A549 (cell line): ENCODE data around the gene SFR1. TPM values are rescaled to one million over a fixed set of nuclear protein-coding genes. Genes with fewer than 3 reads are reported as not detected.

ENCODE experiments used
- ATAC-seq, 2 experiments: fragments of 200-7000 bp in 1 of 2; fragments of >200 bp in 1 of 2; cut with Nextera tagmentation in 1 of 2; cut with Tn5 transposase in 1 of 2; 3 replicates each; pipeline versions ENCODE4 v1.8.0 to v1.9.1; 2018 to 2020; ENCODE audit warnings: mild to moderate bottlenecking in 1 of 2, moderate library complexity in 1 of 2
- CTCF ChIA-PET: fragments of 300-600 bp; sonication (Branson Sonifier 250); formaldehyde crosslinking; extraction: SDS; loops from one replicate; lab custom pipeline; 2021; ENCODE audit warnings: antibody characterized with exemption, inconsistent platforms; lab: Yijun Ruan, JAX
- POLR2A ChIA-PET: fragments of 350-600 bp; formaldehyde crosslinking; extraction: SDS; loops from one replicate; lab custom pipeline; 2021; ENCODE audit warnings: antibody characterized with exemption, inconsistent platforms; lab: Yijun Ruan, JAX
- DNase-seq, 2 experiments: peaks; one replicate each; pipeline versions ENCODE4 v3.0.0 to v3.0.0-alpha.2; 2011 to 2016; ENCODE audit warnings: low read depth in 1 of 2, low spot score in 1 of 2
- FAIRE-seq: peaks from 2 replicates; lab custom pipeline; 2011; peaks lifted over from hg19 to GRCh38; lab: Jason Lieb, UNC
- H3K27ac ChIP-seq, 2 experiments: fragments of >200 bp; sonication (Bioruptor Twin); formaldehyde crosslinking; 3 replicates each; pipeline ENCODE4 v1.5.1; 2016 to 2017
- H3K4me1 ChIP-seq: fragments of >200 bp; sonication (Bioruptor Twin); formaldehyde crosslinking; 3 replicates; pipeline ENCODE4 v1.6.1; 2016
- H3K4me2 ChIP-seq: fragments of >200 bp; sonication (Bioruptor Twin); formaldehyde crosslinking; 3 replicates; pipeline ENCODE4 v1.6.1; 2016
- H3K4me3 ChIP-seq: fragments of >200 bp; sonication (Bioruptor Twin); formaldehyde crosslinking; 3 replicates; pipeline ENCODE4 v1.5.1; 2016
- H3K9me3 ChIP-seq: fragments of >200 bp; sonication (Bioruptor Twin); formaldehyde crosslinking; 3 replicates; pipeline ENCODE4 v1.6.1; 2016
- CBX8 ChIP-seq: fragments of 200-600 bp; sonication (generic); IDR thresholded peaks from 2 replicates; pipeline ENCODE4 v1.6.1; 2016
- CEBPB ChIP-seq, 2 experiments: fragments of >200 bp in 1 of 2; sonication (Bioruptor Twin) in 1 of 2; formaldehyde crosslinking in 1 of 2; IDR thresholded peaks; 2 replicates each; pipeline ENCODE4 v1.6.1; 2012 to 2016
- CHD2 ChIP-seq: fragments of 150-350 bp; IDR thresholded peaks from 2 replicates; pipeline ENCODE4 v1.6.1; 2014; ENCODE audit warnings: low read length; ENCODE audit not compliant: partially characterized antibody
- CHD4 ChIP-seq: fragments of 200-600 bp; sonication (generic); IDR thresholded peaks from 2 replicates; pipeline ENCODE4 v1.6.1; 2016; ENCODE audit warnings: antibody characterized with exemption, mild to moderate bottlenecking, borderline replicate concordance
- EHF ChIP-seq: fragments of 250-450 bp; sonication (Bioruptor Pico); IDR thresholded peaks from 2 replicates; pipeline ENCODE4 v1.5.0; 2020; ENCODE audit warnings: mild to moderate bottlenecking
- EHMT2 ChIP-seq: fragments of 200-600 bp; sonication (generic); IDR thresholded peaks from 2 replicates; pipeline ENCODE4 v1.6.1; 2016; ENCODE audit warnings: antibody characterized with exemption, low read depth, mild to moderate bottlenecking, moderate library complexity
- FOSB ChIP-seq: fragments of 250-450 bp; sonication (Bioruptor Pico); IDR thresholded peaks from 2 replicates; pipeline ENCODE4 v1.5.0; 2020; ENCODE audit warnings: mild to moderate bottlenecking, moderate library complexity
- HEYL ChIP-seq: fragments of 250-450 bp; sonication (Bioruptor Pico); IDR thresholded peaks from 2 replicates; pipeline ENCODE4 v1.8.0; 2021; ENCODE audit warnings: mild to moderate bottlenecking, moderate library complexity
- HOXA7 ChIP-seq: fragments of 250-450 bp; sonication (Bioruptor Pico); IDR thresholded peaks from 2 replicates; pipeline ENCODE4 v1.5.0; 2020; ENCODE audit warnings: mild to moderate bottlenecking, moderate library complexity
- KDM1A ChIP-seq: fragments of 200-600 bp; sonication (generic); IDR thresholded peaks from 2 replicates; pipeline ENCODE4 v1.6.1; 2016; ENCODE audit warnings: low read depth, mild to moderate bottlenecking
- MAFK ChIP-seq: fragments of 450-650 bp; IDR thresholded peaks from 2 replicates; pipeline ENCODE4 v1.6.1; 2014; ENCODE audit not compliant: partially characterized antibody
- MAZ ChIP-seq: fragments of 150-350 bp; IDR thresholded peaks from 2 replicates; pipeline ENCODE4 v1.6.1; 2014; ENCODE audit warnings: antibody characterized with exemption, low read depth, low read length, borderline replicate concordance
- NPAS2 ChIP-seq: fragments of 250-450 bp; sonication (Bioruptor Pico); IDR thresholded peaks from 2 replicates; pipeline ENCODE4 v1.8.0; 2022; ENCODE audit warnings: mild to moderate bottlenecking, moderate library complexity, borderline replicate concordance
- PHF8 ChIP-seq: fragments of 200-600 bp; sonication (generic); IDR thresholded peaks from 2 replicates; pipeline ENCODE4 v1.6.1; 2016; ENCODE audit warnings: low read depth, mild to moderate bottlenecking, antibody characterized with exemption, moderate library complexity, borderline replicate concordance
- POLR2A ChIP-seq: IDR thresholded peaks from 2 replicates; pipeline ENCODE4 v1.6.1; 2012; ENCODE audit warnings: mild to moderate bottlenecking, low read length
- RAD21 ChIP-seq, 2 experiments: fragments of >200 bp in 1 of 2; sonication (Bioruptor Twin) in 1 of 2; formaldehyde crosslinking in 1 of 2; IDR thresholded peaks in 1 of 2; conservative IDR thresholded peaks in 1 of 2; 2 replicates in 1 of 2; 3 replicates in 1 of 2; pipeline ENCODE4 v1.6.1; 2012 to 2018; ENCODE audit warnings: inconsistent platforms in 1 of 2
- RNF2 ChIP-seq: fragments of 200-600 bp; sonication (generic); IDR thresholded peaks from 2 replicates; pipeline ENCODE4 v1.6.1; 2016; ENCODE audit warnings: low read depth, mild to moderate bottlenecking, antibody characterized with exemption, moderate library complexity, borderline replicate concordance
- SREBF2 ChIP-seq: fragments of 450-650 bp; IDR thresholded peaks from 2 replicates; pipeline ENCODE4 v1.6.1; 2014; ENCODE audit warnings: mild to moderate bottlenecking, moderate library complexity
- ZFP36 ChIP-seq: fragments of 450-650 bp; IDR thresholded peaks from 2 replicates; pipeline ENCODE4 v1.6.1; 2014; ENCODE audit warnings: borderline replicate concordance; ENCODE audit not compliant: partially characterized antibody
- WGBS: methylation state at CpG from one replicate; pipeline ENCODE4 v1.1.6; 2017; ENCODE audit errors: missing lambda C conversion rate; 5-methylcytosine and 5-hydroxymethylcytosine counted together
- polyA plus RNA-seq, 4 experiments: library from polyadenylated mRNA; depleted of rRNA in 3 of 4; stranded (reverse); fragments of >200 nt; fragmentation: RNase III in 1 of 4; extraction: RNeasy Plus Mini Kit Qiagen cat#74134 plus additional on column Dnase treatment in 1 of 4; gene quantifications; 2 replicates in 3 of 4; 3 replicates in 1 of 4; pipeline ENCODE4 v1.2.3, GENCODE V29; 2011 to 2017
- TF ChIP-seq, protein P1 (sequence below): fragments of 150-350 bp; IDR thresholded peaks from 2 replicates; pipeline ENCODE4 v1.6.1; 2014; ENCODE audit warnings: low read depth, mild to moderate bottlenecking, low read length
- TF ChIP-seq, protein P2 (sequence below): fragments of 250-450 bp; sonication (Bioruptor Pico); IDR thresholded peaks from 2 replicates; pipeline ENCODE4 v1.5.0; 2021; ENCODE audit warnings: mild to moderate bottlenecking, moderate library complexity, borderline replicate concordance
- TF ChIP-seq, protein P3 (sequence below): IDR thresholded peaks from 2 replicates; pipeline ENCODE4 v1.6.1; 2012; ENCODE audit warnings: low read depth, borderline replicate concordance
- TF ChIP-seq, protein P4 (sequence below): fragments of >200 bp; sonication (Bioruptor Twin); formaldehyde crosslinking; IDR thresholded peaks from 2 replicates; pipeline ENCODE4 v1.6.1; 2016
- TF ChIP-seq, protein P5 (sequence below): fragments of 450-650 bp; IDR thresholded peaks from 2 replicates; pipeline ENCODE4 v1.6.1; 2014; ENCODE audit warnings: antibody characterized with exemption

SFR1 gene
- polyA plus RNA-seq, 2 of the 4 experiments (the other 2 are of a cell fraction): 16.2 to 17.6 TPM

DNA sequence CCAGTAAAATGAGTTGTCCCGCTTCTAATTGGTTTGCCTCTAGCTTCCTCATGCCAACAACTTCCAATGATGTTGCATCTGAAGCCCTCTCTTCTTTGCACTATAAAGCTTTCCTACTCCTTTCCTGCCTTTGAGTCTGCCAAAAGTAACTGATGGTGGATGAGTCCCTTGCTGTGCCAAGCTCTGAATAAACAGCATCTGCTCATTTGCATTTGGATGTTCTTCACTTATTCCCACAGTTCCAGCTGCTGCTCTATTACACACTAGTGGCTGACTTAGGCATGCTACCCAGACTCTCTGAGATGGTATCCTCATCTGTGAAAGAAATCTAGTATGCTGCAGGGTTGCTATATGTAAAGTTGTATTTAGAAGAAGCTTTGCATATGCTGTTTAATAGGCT, 24.9 kb downstream of the SFR1 start:
- H3K27ac ChIP-seq: no peak overlapping the region
- 68% methylated on average over 1 of the region's 1 CpG for WGBS
- TF ChIP-seq, protein P1, sequence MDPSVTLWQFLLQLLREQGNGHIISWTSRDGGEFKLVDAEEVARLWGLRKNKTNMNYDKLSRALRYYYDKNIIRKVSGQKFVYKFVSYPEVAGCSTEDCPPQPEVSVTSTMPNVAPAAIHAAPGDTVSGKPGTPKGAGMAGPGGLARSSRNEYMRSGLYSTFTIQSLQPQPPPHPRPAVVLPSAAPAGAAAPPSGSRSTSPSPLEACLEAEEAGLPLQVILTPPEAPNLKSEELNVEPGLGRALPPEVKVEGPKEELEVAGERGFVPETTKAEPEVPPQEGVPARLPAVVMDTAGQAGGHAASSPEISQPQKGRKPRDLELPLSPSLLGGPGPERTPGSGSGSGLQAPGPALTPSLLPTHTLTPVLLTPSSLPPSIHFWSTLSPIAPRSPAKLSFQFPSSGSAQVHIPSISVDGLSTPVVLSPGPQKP: no peak
- TF ChIP-seq EHF (CRISPR knock-in tag): no peak
- TF ChIP-seq, protein P2, sequence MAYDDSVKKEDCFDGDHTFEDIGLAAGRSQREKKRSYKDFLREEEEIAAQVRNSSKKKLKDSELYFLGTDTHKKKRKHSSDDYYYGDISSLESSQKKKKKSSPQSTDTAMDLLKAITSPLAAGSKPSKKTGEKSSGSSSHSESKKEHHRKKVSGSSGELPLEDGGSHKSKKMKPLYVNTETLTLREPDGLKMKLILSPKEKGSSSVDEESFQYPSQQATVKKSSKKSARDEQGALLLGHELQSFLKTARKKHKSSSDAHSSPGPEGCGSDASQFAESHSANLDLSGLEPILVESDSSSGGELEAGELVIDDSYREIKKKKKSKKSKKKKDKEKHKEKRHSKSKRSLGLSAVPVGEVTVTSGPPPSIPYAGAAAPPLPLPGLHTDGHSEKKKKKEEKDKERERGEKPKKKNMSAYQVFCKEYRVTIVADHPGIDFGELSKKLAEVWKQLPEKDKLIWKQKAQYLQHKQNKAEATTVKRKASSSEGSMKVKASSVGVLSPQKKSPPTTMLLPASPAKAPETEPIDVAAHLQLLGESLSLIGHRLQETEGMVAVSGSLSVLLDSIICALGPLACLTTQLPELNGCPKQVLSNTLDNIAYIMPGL (CRISPR knock-in tag): no peak
- no peak for TF ChIP-seq RNF2
- TF ChIP-seq, protein P3, sequence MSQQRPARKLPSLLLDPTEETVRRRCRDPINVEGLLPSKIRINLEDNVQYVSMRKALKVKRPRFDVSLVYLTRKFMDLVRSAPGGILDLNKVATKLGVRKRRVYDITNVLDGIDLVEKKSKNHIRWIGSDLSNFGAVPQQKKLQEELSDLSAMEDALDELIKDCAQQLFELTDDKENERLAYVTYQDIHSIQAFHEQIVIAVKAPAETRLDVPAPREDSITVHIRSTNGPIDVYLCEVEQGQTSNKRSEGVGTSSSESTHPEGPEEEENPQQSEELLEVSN: no peak
- no peak for TF ChIP-seq FOSB (CRISPR knock-in tag)
- TF ChIP-seq MAZ: no peak
- no peak for TF ChIP-seq HOXA7 (CRISPR knock-in tag)
- TF ChIP-seq MAFK: no peak
- no peak for TF ChIP-seq KDM1A
- TF ChIP-seq, protein P4, sequence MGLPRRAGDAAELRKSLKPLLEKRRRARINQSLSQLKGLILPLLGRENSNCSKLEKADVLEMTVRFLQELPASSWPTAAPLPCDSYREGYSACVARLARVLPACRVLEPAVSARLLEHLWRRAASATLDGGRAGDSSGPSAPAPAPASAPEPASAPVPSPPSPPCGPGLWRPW: no peak
- no peak for TF ChIP-seq POLR2A
- TF ChIP-seq CHD2: no peak
- TF ChIP-seq NPAS2 (CRISPR knock-in tag): no peak
- TF ChIP-seq CHD4: no peak
- no peak overlapping the region for H3K4me2 ChIP-seq
- FAIRE-seq (no peak), DNase-seq (no peak), ATAC-seq (no peak)
- no peak overlapping the region for H3K4me3 ChIP-seq
- no peaks in the 10 kb centered on the region for H3K4me1 ChIP-seq
- POLR2A ChIA-PET: interaction anchor here (1.1 kb wide), 1 partner anchor 26 kb away, joined by 6 read pairs; no protein-coding TSS in a partner anchor
- peaks cover 8% of the 10 kb centered on the region; the same call in 1 of the 3 replicates for H3K9me3 ChIP-seq
- CTCF ChIA-PET: interaction anchor here (0.8 to 1.5 kb wide), 6 partner anchors 10 to 262 kb away, joined by 3 to 6 read pairs (median 3); no protein-coding TSS in a partner anchor

DNA sequence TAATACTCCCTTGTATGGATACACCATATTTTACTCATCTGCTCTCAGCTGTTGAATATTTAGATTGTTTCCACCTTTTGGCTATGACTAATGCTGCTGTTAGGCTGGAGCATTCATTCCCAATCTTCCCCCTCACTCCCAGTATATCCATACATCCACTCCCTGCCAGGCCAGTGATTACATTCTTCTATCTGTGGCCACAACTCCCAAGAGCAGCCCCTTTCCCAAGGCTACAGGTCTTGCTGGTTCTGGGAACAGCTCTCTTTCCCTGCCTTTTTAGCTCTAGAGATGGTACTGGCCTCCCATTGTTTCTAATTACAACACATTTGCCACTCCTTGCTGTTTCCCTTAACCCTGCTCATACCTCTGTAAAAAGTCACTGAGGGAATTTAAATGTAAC, 28.2 kb downstream of the SFR1 start:
- H3K4me1 ChIP-seq: no peaks in the 10 kb centered on the region
- ATAC-seq (no peak), FAIRE-seq (no peak), DNase-seq (no peak)
- H3K4me2 ChIP-seq: no peak overlapping the region
- CTCF ChIA-PET: interaction anchor here (0.9 kb wide), 1 partner anchor 29 kb away, joined by 3 read pairs; no protein-coding TSS in a partner anchor
- H3K9me3 ChIP-seq: peaks cover 16% of the 10 kb centered on the region; the same call in 2 of the 3 replicates
- POLR2A ChIA-PET: no interaction called here
- no peak overlapping the region for H3K4me3 ChIP-seq
- no peak overlapping the region for H3K27ac ChIP-seq
- TF ChIP-seq PHF8: no peak
- TF ChIP-seq, protein P4: no peak
- no peak for TF ChIP-seq FOSB (CRISPR knock-in tag)
- TF ChIP-seq CBX8: no peak
- no peak for TF ChIP-seq RNF2
- TF ChIP-seq, protein P2 (CRISPR knock-in tag): no peak
- no peak for TF ChIP-seq RAD21 (conservative IDR thresholded peaks at IDR 0.05 in 1 of 2, IDR thresholded peaks at IDR 0.05 in 1 of 2)
- TF ChIP-seq EHMT2: no peak
- TF ChIP-seq, protein P1: no peak
- TF ChIP-seq CHD4: no peak
- no peak for TF ChIP-seq HEYL
- TF ChIP-seq, protein P3: no peak
- no peak for TF ChIP-seq SREBF2
- TF ChIP-seq ZFP36: no peak
- TF ChIP-seq CEBPB (IDR thresholded peaks at IDR 0.05): no peak
- TF ChIP-seq POLR2A: no peak
- TF ChIP-seq, protein P5, sequence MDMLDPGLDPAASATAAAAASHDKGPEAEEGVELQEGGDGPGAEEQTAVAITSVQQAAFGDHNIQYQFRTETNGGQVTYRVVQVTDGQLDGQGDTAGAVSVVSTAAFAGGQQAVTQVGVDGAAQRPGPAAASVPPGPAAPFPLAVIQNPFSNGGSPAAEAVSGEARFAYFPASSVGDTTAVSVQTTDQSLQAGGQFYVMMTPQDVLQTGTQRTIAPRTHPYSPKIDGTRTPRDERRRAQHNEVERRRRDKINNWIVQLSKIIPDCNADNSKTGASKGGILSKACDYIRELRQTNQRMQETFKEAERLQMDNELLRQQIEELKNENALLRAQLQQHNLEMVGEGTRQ: no peak
